NB4 (cell line): ENCODE data around the gene WDTC1.
"Not testable (repeated sequence)": the region's sequence is repeated elsewhere in the genome, so short reads cannot be mapped to it uniquely, and the experiment has no call there.

Experiments used
- DNase-seq: peaks from one replicate; pipeline ENCODE4 v3.0.0; 2010; ENCODE audit warnings: low read depth
- H3K4me3 ChIP-seq: one replicate; pipeline ENCODE4 v1.5.1; 2011; ENCODE audit warnings: mild to moderate bottlenecking, low read depth, low read length, moderate library complexity
- CTCF ChIP-seq: IDR thresholded peaks from one replicate; pipeline ENCODE4 v1.5.1; 2012; ENCODE audit warnings: low read depth, low read length
- MYC ChIP-seq: IDR thresholded peaks from 2 replicates; pipeline ENCODE4 v1.6.1; 2011; ENCODE audit warnings: low read depth, low read length
- POLR2A ChIP-seq: IDR thresholded peaks from 2 replicates; pipeline ENCODE4 v1.6.1; 2011; ENCODE audit warnings: mild to moderate bottlenecking; ENCODE audit not compliant: insufficient read length; ENCODE audit errors: extremely low read depth
- TF ChIP-seq, protein P1 (sequence below): IDR thresholded peaks from 2 replicates; pipeline ENCODE4 v1.6.1; 2011; ENCODE audit warnings: low read depth, low read length

Gene WDTC1

DNA sequence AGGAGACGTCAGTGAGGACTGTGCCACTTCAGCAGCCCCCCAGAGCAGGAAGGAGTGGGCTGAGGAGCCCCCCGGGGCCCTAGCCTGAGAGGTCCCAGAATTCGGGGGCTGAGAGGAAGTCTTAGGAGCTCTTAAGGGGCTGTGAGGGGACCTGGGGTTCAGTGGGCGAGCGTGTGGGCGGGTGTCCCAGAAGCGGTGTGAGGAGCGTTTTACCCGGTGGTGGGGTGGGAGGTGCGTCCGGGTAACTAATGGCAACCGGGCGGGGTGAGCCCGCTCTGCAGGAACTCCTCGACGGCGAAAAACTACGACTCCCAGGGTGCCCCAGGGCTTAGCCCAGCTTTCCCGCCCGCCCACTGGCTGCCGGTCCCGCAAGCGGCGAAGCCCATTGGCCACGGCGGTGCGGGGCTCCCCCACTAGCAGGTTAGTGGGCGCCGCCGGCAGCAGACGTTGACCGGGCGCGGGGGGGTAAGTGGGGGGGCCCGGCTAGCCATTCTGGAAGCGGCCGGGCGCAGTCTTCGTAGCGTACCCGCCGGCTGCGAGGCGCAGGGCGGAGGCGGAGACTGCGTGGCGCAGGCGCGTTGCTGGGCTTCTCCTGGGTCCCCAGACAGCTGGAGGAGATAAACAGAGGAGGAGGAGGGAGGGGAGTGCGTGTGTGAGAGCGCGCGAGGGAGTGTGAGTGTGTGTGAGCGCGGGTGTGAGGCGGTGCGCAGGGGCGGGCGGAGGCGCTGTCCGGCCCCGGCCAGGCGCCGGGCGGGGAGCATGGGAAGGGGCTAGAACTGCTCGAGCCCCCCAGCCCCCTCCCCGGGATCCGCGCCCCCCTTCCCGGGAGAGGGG, at the start of gene WDTC1:
Gene WDTC1, plus strand, starts transcription at position 584 of the 834 bp plus-strand sequence. CDS start 26,423 bp downstream, outside the sequence.
- TF ChIP-seq, protein P1, sequence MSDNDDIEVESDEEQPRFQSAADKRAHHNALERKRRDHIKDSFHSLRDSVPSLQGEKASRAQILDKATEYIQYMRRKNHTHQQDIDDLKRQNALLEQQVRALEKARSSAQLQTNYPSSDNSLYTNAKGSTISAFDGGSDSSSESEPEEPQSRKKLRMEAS, result peak; percentile 73
- TF ChIP-seq CTCF, result no peak
- TF ChIP-seq MYC, result peak; percentile 68
- H3K4me3 ChIP-seq, result peak within 1 kb of the TSS; percentile 75
- DNase-seq, result peak; percentile 97

DNA sequence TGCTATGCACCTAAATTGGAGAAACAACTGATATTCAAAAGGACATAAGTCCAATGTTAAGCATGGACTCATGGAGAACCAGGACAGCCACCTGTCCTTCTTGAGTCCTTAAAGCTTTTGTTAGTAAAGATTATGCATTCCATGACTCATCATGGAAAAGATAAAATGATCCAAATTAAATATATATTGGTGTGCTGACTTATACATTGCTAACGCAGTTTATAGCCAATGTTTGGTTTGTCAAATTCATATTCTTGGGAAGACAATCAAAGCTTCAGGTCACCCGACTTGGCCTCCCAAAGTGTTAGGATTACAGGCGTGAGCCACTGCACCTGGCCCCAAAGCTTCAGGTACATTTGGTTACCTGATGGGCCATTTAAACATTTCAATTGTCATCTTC, 49.8 kb upstream of the WDTC1 start:
- not testable (repeated sequence) for DNase-seq, H3K4me3 ChIP-seq

DNA sequence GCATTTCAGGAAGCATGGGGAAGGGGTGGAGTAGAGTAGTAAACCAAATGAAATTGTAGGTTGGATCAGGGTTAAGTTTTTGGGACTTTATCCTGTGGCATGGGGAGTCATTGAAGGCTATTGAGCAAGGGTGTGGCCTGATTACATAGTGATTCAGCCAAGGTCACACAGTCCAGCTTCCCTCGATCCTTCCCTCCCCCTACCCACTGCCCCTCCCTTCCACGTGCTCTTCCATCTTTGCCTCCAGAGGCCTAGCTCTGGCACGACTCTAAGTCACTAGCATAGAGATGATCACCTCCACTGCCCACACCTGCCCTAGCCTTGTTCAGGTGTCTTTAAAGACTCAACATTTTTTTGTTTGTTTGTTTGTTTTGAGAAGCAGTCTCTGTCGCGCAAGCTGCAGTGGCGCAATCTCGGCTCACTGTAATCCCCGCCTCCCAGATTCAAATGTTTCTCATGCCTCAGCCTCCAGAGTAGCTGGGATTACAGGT, 42.3 kb upstream of the WDTC1 start:
- DNase-seq, result peak; percentile 33
- H3K4me3 ChIP-seq, result no peak overlapping the region
- TF ChIP-seq MYC, result no peak
- no peak for TF ChIP-seq CTCF
- TF ChIP-seq POLR2A, result no peak
- TF ChIP-seq, protein P1, result no peak

DNA sequence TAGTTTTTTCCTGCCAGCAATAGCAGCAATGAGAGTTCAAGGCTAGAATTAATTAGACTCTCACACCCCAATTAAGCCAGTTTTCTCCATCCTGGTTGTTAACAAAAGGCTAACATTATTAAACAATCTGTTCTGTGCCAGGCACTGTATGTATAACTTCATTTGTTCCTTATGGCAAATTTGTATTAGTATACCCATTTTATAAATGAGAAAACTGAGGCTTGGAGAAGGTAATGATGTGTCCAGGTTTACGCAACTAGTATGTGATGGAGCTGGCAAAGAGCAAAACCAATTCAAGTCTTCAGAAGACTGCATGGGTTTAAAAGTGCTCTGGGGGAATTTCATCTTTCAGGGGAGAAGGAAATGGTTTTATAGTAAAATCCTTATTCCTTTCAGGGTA, 41.2 kb upstream of the WDTC1 start:
- H3K4me3 ChIP-seq, result no peak overlapping the region
- TF ChIP-seq MYC, result no peak
- TF ChIP-seq CTCF, result no peak
- TF ChIP-seq, protein P1, result no peak
- no peak for TF ChIP-seq POLR2A
- DNase-seq, result no peak

DNA sequence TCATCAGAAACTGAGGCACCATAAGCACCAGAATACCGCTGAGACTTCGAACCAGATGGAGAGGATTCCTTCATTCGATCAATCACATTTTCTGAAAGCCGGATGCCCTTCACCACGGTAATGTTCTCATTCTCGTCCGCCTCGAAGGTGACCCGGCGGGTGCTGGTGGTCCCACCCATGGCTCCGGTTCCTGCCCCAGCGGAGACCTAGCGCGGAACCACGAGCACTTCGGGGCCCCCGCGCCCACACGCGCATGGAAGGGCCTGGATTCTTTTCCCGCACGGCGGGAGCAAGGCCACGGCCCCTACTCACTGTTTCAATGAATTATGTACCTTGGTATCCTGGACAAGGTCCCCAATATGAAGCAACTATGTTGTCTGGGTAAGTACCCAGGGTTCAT, 33.1 kb upstream of the WDTC1 start:
- no peak overlapping the region for H3K4me3 ChIP-seq
- DNase-seq, result no peak
- TF ChIP-seq POLR2A, result no peak
- TF ChIP-seq MYC, result no peak
- TF ChIP-seq, protein P1, result no peak
- TF ChIP-seq CTCF, result no peak

- no peak for DNase-seq
- no peak for TF ChIP-seq POLR2A
- TF ChIP-seq, protein P1, result no peak
- no peak overlapping the region for H3K4me3 ChIP-seq
Observed at GRCh38 chr1:27203946-27204345, 30.5 kb upstream of the WDTC1 start.

GRCh38 chr1:27207238-27207637, 27.2 kb upstream of the WDTC1 start:
- not testable (repeated sequence) for DNase-seq, H3K4me3 ChIP-seq

GRCh38 chr1:27208143-27208850, 26.1 kb upstream of the WDTC1 start:
- not testable (repeated sequence) for DNase-seq, H3K4me3 ChIP-seq
